NK-92 treated with Interleukin-12 subunit alpha and Interleukin-12 subunit beta, amount 100 ng/mL, for 24 hours (cell line): ENCODE results near the gene RALGPS1.
"Not testable (repeated sequence)": the region's sequence is repeated elsewhere in the genome, so short reads cannot be mapped to it uniquely, and the experiment has no call there.

Experiments
- DNase-seq: peaks from one replicate; lab custom pipeline; 2025; lab: John Stamatoyannopoulos, UW

RALGPS1 gene

DNA sequence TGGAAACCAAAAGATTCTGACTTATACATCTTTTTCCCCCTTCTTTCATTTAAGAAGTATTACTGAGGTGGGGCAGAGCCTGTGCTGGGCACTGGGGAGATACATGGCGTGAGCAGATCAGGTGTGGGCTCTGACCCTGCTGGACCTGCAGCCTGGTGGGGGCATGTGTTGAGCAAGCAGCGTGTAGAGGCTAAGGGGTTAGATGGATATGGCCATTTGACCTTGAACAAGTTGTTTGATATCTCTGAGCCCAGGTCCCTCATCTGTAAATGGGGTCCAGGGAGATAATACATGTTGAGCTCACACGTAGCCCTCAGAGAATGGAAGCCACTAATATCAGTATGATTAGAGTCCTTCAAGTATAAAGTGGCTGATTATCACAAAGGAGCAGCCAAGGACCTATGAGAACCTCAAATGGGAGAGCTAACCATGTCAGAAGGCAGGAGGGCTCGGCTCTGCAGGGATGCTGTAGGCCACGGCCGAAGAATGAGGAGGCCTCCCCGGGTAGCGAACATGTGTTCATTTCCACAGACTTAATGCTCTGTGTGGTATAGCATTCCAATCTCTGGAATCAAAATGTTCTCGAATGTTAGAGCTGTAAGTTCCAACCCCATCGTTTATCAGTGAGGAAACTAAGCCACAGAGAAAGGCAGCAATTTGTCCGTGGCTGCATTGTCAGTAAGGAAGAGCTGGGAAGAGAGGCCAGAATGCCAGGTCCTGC, 223.2 kb downstream of the RALGPS1 start:
- DNase-seq, result no peak

DNA sequence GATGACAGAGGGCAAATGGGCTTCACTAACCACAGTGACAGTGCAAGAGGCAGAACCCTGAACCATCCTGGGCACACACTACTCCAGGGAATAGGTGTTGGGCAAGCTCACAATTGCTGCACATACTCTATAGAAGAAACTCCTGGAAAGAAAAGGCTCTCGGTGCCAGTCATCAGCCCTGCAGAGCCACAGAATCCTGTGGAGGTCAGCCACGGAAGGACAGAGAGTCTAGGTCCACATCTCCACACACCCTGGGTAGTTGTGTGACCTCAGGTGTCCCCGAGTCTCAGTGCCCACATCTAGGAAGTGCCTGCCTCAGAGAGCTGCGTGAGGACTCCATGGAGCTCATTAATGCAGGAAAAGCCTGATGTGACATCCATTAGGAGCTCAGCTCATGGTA, 223.9 kb downstream of the RALGPS1 start:
- no peak for DNase-seq

GRCh38 chr9:127139071-127139731, 224.6 kb downstream of the RALGPS1 start:
- DNase-seq, result no peak

DNA sequence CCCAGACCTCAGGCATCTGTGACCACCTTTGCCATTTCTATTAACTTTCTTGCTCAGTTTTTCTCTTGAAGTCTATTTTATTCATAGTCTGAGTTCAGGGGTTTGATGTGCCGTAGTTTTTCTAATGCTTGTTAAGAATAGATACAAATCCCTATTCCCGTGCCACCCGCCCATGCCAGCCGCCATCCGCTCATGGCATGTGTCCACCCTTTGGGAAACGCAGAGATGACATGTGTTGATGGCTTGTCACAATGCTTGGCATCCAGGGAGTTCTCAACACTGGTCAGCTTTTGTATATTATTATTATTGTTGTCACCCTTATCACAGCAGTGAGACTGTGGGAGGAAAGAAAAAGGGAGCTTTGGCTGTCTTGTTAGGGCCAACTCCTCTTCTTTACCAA, 225.2 kb downstream of the RALGPS1 start:
- no peak for DNase-seq

DNA sequence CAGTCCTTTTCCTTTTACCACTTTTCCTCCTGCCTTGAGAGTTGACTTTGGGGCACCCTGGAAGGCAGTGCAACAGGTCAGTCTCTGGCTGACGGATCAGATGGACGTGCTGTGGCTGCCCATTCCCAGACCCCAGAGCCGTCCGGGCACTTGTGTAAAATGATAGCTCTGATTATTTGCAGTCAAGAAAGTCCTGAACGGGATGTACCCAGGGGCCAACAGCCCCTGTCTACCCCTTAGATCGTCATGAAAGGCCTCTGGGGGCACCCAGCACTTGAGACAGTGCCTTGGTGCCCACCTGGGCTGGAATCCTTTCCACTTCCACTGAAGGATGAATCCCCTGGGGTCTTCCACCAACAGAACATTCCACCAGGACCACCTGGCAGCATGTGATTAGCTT, 225.6 kb downstream of the RALGPS1 start:
- no peak for DNase-seq

DNA sequence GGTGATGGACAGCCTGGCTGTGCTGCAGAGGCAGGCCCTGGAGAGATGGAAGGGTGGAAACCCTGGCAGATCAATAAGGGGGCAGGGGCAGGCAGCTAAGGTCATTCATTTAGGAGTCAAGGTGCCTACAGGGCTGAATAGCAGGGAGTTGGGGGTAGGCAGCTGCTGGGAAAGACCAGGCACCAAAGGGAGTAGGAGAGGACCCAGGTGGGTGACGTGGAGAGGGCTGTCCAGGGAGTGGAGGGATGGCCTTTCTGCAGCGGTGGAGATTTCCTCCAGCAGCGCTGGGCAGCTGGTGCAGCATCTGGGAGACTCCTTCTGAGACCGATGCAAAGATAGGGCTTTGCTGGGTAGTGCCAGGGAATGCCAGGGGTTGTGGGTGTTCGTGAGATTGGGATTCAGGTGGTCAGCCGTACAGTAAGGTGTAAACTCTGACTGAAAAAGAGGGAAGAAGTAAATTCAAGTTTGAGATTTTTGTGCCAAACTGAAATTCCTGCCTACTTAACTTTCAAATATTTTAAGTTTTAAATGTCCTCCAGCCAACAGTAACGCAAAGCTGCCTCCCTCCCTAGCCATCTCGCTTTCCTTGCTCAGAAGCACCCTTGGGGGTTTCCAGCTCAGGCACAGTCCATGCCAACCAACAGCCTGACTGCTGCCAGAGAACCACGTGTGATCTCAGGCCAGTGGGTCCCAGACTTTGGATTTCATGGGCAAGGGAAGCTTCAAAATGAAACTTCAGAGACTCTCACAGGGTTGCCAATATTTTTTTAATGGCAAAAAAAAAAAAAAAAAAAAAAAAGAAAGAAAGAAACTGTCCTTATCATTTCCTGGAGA, 226.5 kb downstream of the RALGPS1 start:
- no peak for DNase-seq

DNA sequence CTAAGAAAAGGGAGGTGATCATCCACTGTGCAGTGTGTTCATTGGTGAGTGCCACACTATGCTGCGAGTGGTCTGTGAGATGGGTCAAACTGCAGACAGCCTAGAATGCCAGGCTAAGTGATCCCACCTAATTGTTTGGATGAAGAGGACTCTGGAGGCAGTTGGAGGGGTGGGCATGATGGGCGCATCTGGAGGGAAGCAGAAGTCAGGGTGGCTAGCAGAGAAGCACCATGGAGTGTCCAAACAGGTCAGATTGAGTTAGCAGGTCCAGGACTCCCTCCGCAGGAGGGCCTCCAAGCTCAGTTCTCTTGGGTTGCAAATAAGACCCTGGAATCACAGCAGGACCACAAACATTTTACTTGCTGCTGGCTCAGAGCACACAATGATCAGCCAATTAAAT, 227.7 kb downstream of the RALGPS1 start:
- DNase-seq, result no peak

- no peak for DNase-seq
Observed at GRCh38 chr9:127142931-127143464, 228.4 kb downstream of the RALGPS1 start.

GRCh38 chr9:127143920-127144465, 229.4 kb downstream of the RALGPS1 start:
- DNase-seq, result no peak

DNA sequence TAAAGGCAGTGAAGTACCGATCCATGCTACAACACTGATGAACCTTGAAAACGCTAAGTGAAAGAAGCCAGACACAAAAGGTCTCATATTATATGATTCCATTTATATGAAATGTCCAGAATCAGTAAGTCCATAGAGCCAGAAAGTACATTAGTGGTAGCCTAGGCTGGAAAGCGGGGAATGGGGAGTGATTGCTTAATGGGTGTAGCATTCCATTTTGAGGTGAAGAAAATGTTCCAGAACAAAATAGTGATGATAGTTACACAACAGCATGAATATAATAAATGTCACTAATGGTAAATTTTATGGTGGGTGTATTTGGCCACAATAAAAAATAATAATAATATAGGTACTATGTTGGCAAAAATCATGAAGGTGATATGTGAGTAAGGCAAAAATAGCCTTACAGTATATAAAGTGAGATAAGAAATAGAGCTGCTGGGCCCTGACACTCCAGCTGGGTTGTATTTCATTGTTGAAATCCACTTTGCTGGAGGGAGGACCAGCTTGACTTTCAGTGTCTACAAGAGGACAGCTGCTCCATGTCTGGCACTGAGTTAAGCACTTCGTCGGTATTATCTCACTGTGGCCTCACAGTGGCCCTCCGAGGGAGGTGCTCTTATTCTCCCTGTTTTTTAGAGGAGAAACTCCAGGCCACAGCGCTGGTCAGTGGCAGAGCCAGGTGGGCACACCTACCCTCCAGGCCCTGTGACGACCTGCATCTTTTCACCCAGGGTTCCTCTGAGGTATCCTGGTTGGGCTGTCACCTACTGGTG, 230.3 kb downstream of the RALGPS1 start:
- no peak for DNase-seq

- DNase-seq, result not testable (repeated sequence)
Observed at GRCh38 chr9:127146841-127147240, 232.3 kb downstream of the RALGPS1 start.

- no peak for DNase-seq
Observed at GRCh38 chr9:127147251-127147650, 232.7 kb downstream of the RALGPS1 start.

DNA sequence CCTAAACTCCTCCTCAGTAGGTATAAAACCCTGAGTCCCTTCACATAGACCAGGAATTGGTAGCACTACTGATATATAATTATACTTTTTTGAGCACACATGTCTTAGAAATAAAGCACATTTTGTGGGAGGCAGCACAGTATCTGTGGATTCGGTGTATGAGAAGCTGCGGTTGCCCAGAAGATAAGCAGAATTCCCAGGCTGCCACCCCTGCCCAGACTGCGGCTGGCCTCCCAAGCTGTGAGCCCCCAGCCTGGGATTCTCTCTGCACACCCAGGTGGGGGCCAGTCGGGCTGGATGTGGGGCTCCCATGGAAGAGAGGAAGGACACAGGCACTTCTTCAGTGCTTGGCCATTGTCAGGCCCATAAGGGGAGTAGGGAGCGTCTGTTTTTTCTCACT, 233.4 kb downstream of the RALGPS1 start:
- no peak for DNase-seq

DNA sequence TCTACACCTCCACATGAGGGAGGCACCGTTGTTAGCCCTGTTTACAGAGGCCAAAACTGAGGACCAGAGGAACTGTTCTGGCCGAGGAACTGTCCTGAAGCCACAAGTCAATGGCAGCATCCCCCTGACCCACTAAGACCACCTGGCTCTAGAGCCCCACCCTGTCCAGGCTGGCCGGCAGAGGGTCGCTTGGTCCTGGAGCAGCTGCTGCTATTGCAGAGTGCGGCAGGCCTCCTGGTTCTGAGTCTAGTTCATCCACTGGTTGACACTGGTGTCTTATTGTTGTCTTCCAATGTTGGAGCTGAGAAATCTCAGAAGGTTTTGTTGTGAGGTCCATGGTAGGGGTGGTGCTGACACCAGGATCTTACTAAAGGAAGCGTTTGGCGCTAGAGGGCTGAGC, 234.4 kb downstream of the RALGPS1 start:
- DNase-seq, result no peak

GRCh38 chr9:127149463-127150390, 235.1 kb downstream of the RALGPS1 start:
- no peak for DNase-seq

DNA sequence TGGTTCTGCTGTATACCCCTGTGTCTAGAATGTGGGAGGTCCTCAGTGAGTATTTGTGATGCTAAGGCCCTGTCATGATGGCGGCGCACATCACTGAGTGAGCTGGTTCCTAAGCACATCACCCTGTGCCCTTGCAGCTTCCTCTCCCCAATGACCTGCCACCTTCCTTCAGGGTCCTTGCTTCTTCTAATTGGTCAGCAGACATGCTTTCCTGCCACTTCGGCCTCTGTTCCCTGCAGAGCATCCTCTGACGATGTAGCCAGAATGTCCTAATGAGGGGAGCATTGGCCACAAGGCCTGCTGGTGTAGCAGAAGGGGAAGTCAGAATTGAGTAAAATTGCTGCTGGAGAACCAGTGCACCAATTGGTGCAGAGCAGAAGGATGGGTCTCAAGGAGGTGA, 238.9 kb downstream of the RALGPS1 start:
- no peak for DNase-seq

- no peak for DNase-seq
Observed at GRCh38 chr9:127154003-127154389, 239.4 kb downstream of the RALGPS1 start.

GRCh38 chr9:127154390-127155191, 240.0 kb downstream of the RALGPS1 start:
- no peak for DNase-seq

DNA sequence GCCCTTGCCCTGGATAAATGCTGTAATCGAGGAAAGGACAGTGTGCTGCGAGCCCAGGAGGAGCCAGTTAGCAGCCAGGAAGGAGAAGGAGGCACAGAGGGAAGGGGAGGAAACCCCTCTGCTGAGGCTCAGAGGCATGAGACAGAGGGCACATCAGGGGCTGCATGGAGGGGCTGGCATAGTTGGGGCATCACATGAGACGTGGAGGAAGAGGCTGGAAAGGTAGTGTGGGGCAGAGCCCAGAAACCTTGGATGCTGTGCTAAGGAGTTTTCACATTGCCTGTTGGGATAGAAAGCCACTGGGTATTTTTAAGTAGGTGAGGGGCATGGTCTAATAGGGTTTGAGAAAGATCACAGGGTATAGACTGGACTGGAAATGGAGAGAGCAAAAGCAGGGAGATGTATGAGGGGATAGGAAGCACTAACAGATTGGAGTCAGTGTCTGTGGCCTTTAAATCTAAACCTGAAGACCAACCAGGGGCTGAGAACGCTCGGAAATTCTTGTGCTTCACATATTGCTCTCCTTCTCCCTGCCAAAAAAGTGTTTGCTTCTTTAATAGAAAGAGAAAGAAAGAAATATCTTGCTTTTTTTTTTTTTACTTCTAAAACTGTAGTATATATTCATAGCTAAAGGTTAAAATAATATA, 240.9 kb downstream of the RALGPS1 start:
- DNase-seq, result no peak
